ENCODE measurements around the gene WIPF2. TPM values are rescaled to one million over a fixed set of nuclear protein-coding genes. Genes with fewer than 3 reads are reported as not detected.
"Not testable (repeated sequence)": the region's sequence is repeated elsewhere in the genome, so short reads cannot be mapped to it uniquely, and the experiment has no call there.

Gene WIPF2
- total RNA-seq, 1 experiment from 2014 or later = 12.8 TPM

- peak; percentile 81 for DNase-seq (ENCODE audit: low read depth)
Observed at GRCh38 chr17:40191237-40192208, 27.6 kb upstream of the WIPF2 start.

GRCh38 chr17:40192961-40193360, 26.1 kb upstream of the WIPF2 start:
- no peak for DNase-seq (ENCODE audit: low read depth)

GRCh38 chr17:40194821-40195220, 24.3 kb upstream of the WIPF2 start:
- no peak for DNase-seq (ENCODE audit: low read depth)

- no peak for DNase-seq (ENCODE audit: low read depth)
Observed at GRCh38 chr17:40197550-40197949, 21.6 kb upstream of the WIPF2 start.

- not testable (repeated sequence) for DNase-seq (ENCODE audit: low read depth)
Observed at GRCh38 chr17:40197965-40198456, 21.1 kb upstream of the WIPF2 start.

- DNase-seq (ENCODE audit: low read depth) = no peak
Observed at GRCh38 chr17:40198576-40198975, 20.5 kb upstream of the WIPF2 start.

- no peak for DNase-seq (ENCODE audit: low read depth)
Observed at GRCh38 chr17:40203131-40203530, 16.0 kb upstream of the WIPF2 start.

- not testable (repeated sequence) for DNase-seq (ENCODE audit: low read depth)
Observed at GRCh38 chr17:40206193-40206592, 12.9 kb upstream of the WIPF2 start.

- DNase-seq (ENCODE audit: low read depth) = peak; percentile 35
Observed at GRCh38 chr17:40209404-40210093, 9.6 kb upstream of the WIPF2 start.

- DNase-seq (ENCODE audit: low read depth) = peak; percentile 28
Observed at GRCh38 chr17:40213914-40214313, 5.2 kb upstream of the WIPF2 start.

- DNase-seq (ENCODE audit: low read depth) = peak; percentile 83
Observed at GRCh38 chr17:40218006-40218739, 931 bp upstream of the WIPF2 start.

- DNase-seq (ENCODE audit: low read depth) = peak; percentile 76
Observed at GRCh38 chr17:40219594-40220338, 662 bp downstream of the WIPF2 start.

GRCh38 chr17:40224718-40225550, 5.8 kb downstream of the WIPF2 start:
- peak; percentile 66 for DNase-seq (ENCODE audit: low read depth)

- not testable (repeated sequence) for DNase-seq (ENCODE audit: low read depth)
Observed at GRCh38 chr17:40229146-40229545, 10.0 kb downstream of the WIPF2 start.

GRCh38 chr17:40230670-40231069, 11.6 kb downstream of the WIPF2 start:
- DNase-seq (ENCODE audit: low read depth) = no peak

GRCh38 chr17:40231928-40232327, 12.8 kb downstream of the WIPF2 start:
- DNase-seq (ENCODE audit: low read depth) = not testable (repeated sequence)

GRCh38 chr17:40241252-40241834, 22.2 kb downstream of the WIPF2 start:
- DNase-seq (ENCODE audit: low read depth) = no peak

- DNase-seq (ENCODE audit: low read depth) = no peak
Observed at GRCh38 chr17:40242774-40243173, 23.7 kb downstream of the WIPF2 start.

GRCh38 chr17:40243761-40244160, 24.7 kb downstream of the WIPF2 start:
- DNase-seq (ENCODE audit: low read depth) = no peak

GRCh38 chr17:40244255-40244654, 25.2 kb downstream of the WIPF2 start:
- DNase-seq (ENCODE audit: low read depth) = no peak

Measured in M059J (cell line).